ENCODE data around the gene SHISA9.

Gene SHISA9

GRCh38 chr16:13289515-13289914 is 388.1 kb downstream of the SHISA9 start:
- no peaks in the 10 kb centered on the region for H3K36me3 Mint-ChIP-seq
- H3K4me1 Mint-ChIP-seq = no peaks in the 10 kb centered on the region
- H3K9me3 Mint-ChIP-seq = peaks cover 5% of the 10 kb centered on the region
- H3K4me3 Mint-ChIP-seq = no peak overlapping the region
- H3K27me3 Mint-ChIP-seq = peaks cover 10% of the 10 kb centered on the region
- no peak overlapping the region for H3K27ac Mint-ChIP-seq
